Measurements from ENCODE around the gene TMEM53. TPM values are rescaled to one million over a fixed set of nuclear protein-coding genes. Genes with fewer than 3 reads are reported as not detected.

The TMEM53 gene
- total and polyA plus RNA-seq, 12 donors = 7.2 to 47.4 (median 12.6) TPM

DNA sequence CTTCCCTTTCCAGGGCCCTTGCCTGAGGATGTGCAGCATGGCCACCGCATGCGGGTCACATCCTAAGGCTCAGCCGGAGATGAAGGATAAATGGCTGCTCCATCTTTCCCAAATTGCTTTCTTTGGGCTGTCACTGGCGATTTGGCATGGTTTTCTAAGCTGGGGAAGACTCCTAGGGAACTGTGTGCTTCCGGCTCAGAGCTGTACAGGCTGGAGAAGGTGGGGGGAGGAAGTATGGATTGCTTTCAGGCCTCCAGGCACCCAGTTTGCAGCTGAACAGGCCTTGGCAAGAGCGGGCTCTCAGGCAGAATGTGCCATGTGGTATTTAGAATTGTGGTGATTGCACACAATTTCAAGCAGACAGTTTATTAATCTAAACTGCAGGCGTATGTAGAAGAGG lies 48.9 kb downstream of the TMEM53 start:
- Histone ChIP-seq H3K27me3 (no peaks in the 10 kb centered on the region), H3K27ac (no peak overlapping the region), H3K36me3 (replicated peaks in 1 of 2) (no peaks in the 10 kb centered on the region), H3K4me1 (replicated peaks in 1 of 2) (no peaks in the 10 kb centered on the region), H3K9me3 (replicated peaks in 1 of 3) (no peaks in the 10 kb centered on the region), H3K4me3 (no peak overlapping the region)
- WGBS, 4 donors = 90 to 97% (median 95%) methylated on average over 6 to 7 of the region's 7 CpGs
- TF ChIP-seq POLR2A (IDR thresholded peaks at IDR 0.05) (no peak), CTCF (IDR thresholded peaks at IDR 0.05) (no peak)
- intact Hi-C loops (cut with DNase I) = no loop called here
- DNase-seq = no peak

DNA sequence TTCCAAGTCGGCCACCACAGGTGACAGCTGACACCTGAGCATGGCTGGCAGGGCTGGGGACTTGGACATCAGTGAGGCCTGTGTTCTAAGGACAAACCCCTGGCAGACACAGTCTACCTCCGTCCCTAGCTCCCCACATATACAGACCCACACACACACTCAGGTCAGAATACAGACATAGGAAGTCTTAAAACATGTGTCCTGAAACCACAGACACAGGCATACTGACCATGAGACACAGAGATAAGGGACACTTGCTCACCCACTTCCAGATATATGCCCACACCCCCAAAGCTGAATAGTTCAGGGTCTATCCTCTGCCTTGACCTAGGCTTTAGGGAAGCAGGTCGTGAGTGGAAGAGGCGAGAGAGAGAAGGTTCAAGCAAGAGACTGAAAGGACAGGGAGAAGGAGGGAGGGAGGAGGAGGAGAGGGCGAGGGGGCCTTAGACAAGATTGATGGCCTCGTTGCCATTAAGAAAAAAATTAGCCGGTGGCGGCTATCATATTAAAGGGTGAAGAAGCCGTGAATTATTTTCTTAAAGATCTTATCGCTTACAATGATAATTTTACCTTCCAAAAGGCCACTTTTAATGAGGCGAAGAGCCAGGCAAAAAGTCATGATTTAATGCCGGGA lies 49.9 kb downstream of the TMEM53 start:
- Histone ChIP-seq H3K27me3 (no peaks in the 10 kb centered on the region), H3K4me3 (no peak overlapping the region), H3K36me3 (replicated peaks in 1 of 2) (no peaks in the 10 kb centered on the region), H3K4me1 (replicated peaks in 1 of 2) (no peaks in the 10 kb centered on the region), H3K27ac (no peak overlapping the region), H3K9me3 (replicated peaks in 1 of 3) (no peaks in the 10 kb centered on the region)
- WGBS, 4 donors = 78 to 90% (median 83%) methylated on average over 11 to 12 of the region's 12 CpGs
- intact Hi-C loops (cut with DNase I) = no loop called here
- DNase-seq = no peak
- TF ChIP-seq POLR2A (IDR thresholded peaks at IDR 0.05) = no peak

DNA sequence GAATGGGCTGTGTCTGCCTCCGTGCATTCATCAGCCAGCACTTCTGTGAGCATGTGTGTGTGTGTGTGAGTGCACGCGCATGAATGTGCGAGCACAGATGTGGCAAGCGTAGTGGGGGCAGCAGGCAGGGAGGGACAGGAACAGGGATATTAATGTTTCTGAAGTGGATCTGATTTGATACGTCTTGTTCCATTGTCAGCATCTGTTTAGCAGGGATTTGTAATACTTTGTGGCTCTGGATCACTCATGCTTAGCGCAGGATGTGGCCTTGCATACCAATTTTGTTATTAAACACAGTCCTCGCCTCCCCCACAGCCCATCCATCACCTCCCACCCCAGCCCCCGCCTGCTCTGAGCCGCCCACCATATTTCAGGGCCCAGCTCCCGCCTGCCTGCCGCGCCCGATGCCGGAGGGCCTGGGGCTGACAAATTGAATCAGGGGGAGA lies 52.4 kb downstream of the TMEM53 start:
- 74 to 84% (median 79%) methylated on average over 12 to 15 of the region's 15 CpGs for WGBS, 4 donors
- TF ChIP-seq CTCF (IDR thresholded peaks at IDR 0.05) = no peak
- no peaks in the 10 kb centered on the region for H3K27me3 ChIP-seq
- H3K36me3 ChIP-seq (replicated peaks in 1 of 2) = no peaks in the 10 kb centered on the region
- DNase-seq = no peak
- intact Hi-C loops (cut with DNase I) = no loop called here
- no peak overlapping the region for H3K4me3 ChIP-seq
- peaks cover 7 to 9% of the 10 kb centered on the region in 2 donors for H3K4me1 ChIP-seq (replicated peaks in 1 of 2)
- H3K9me3 ChIP-seq (replicated peaks in 1 of 3) = no peaks in the 10 kb centered on the region
- no peak overlapping the region for H3K27ac ChIP-seq

DNA sequence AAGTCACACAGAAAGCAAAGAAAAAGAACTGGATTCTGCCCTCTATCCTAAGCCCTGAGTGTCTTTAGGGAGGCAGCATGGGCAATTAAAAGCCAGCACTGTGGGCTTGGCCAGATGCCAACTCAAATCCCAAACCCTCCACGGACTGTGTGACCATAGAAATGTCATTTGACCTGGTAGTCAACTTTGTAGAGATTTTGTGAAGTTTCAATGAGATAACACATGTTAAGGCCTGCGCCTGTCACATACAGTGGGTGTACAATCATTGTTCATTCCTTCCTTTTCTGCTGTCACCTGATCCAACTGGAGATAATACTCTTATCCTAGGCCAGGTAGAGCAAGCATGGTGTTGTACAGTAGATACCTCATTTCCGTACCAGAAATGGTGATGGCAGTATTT lies 54.2 kb downstream of the TMEM53 start:
- intact Hi-C loops (cut with DNase I) = no loop called here
- no peaks in the 10 kb centered on the region for H3K27me3 ChIP-seq
- no peak for DNase-seq
- TF ChIP-seq CTCF (IDR thresholded peaks at IDR 0.05) = no peak
- TF ChIP-seq POLR2A (IDR thresholded peaks at IDR 0.05) = no peak
- 83 to 90% (median 89%) methylated on average over 3 of the region's 3 CpGs for WGBS, 4 donors
- H3K4me3 ChIP-seq = no peak overlapping the region
- H3K27ac ChIP-seq = no peak overlapping the region
- no peaks in the 10 kb centered on the region for H3K9me3 ChIP-seq (replicated peaks in 1 of 3)
- H3K36me3 ChIP-seq (replicated peaks in 1 of 2) = no peaks in the 10 kb centered on the region
- peaks cover 8 to 9% of the 10 kb centered on the region in 2 donors for H3K4me1 ChIP-seq (replicated peaks in 1 of 2)

- Histone ChIP-seq H3K27ac (no peak overlapping the region), H3K9me3 (replicated peaks in 1 of 3) (no peaks in the 10 kb centered on the region), H3K4me1 (replicated peaks in 1 of 2) (peaks cover 8 to 9% of the 10 kb centered on the region in 2 donors), H3K27me3 (no peaks in the 10 kb centered on the region), H3K36me3 (replicated peaks in 1 of 2) (no peaks in the 10 kb centered on the region), H3K4me3 (no peak overlapping the region)
- WGBS, 4 donors = 74 to 80% (median 79%) methylated on average over 12 of the region's 12 CpGs
- no peak for TF ChIP-seq CTCF (IDR thresholded peaks at IDR 0.05)
- TF ChIP-seq POLR2A (IDR thresholded peaks at IDR 0.05) = no peak
- intact Hi-C loops (cut with DNase I) = no loop called here
- DNase-seq = no peak
Measured at GRCh38 chr1:44619261-44619900, 54.9 kb downstream of the TMEM53 start.
